Measurements from ENCODE around the gene RUVBL1.
"Not testable (repeated sequence)": the region's sequence is repeated elsewhere in the genome, so short reads cannot be mapped to it uniquely, and the experiment has no call there.

The RUVBL1 gene

DNA sequence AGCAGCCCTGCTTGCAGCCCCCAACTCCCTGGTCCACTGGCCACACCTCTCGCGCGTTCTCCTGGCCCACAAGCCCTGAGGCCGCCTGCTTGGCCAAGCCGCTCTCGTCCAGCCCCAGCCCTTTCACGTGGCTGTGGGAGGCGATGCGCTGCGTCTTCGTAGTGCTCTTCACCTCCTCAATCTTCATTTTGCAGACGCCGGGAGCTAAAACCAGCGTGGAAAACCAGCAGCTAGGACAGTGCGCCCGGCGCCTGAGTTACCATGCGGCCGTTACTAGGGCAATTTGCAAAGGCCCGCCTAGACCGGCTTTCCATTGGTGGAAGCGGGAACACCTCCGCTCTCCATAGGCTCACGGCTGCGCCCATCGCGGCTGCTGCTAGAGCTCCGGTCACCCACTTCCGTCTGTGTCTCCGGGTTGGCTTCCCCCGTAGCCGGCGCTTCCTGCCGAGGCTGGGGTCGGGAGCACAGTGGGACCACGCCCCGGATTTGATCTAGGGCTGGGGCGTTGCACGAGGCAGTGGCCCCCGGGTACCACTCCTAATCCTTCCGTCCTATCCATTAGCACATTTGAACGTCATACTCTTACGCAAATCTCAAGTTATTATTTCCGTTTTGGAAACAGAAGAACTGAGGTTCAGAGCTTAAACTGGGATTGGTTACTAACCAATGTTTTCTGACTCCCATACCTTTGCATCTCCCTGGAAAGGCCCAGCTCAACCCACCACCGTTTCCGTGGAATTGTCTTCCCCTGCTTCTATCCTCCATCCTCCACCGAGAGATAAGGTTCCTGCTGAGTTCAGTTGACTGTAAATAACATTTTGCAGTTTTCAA, at the start of gene RUVBL1:
TSS of gene RUVBL1 (minus strand) at position 275 of the 831 bp plus-strand sequence. CDS start at position 187, 88 bp downstream.
- DNase-seq: peak; percentile 99

DNA sequence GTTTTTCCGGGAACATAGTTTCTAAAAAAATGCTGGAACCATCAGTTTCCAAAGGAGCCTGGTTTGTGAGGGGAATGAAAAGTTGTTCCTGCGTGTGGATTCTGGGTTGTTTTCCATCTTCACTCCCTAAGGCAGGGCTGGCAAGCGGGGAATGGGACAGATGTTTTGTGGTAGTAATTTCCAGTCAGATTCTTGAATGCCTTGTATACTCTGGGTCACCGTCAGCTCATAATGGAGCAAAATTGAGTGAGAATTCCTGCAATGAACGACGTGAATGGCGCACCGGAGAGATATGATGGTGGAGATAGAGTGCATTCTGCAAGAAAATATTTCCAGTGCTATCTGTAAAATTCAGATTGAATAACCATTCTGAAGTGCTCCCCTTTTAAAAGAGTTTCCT, 49.6 kb upstream of the RUVBL1 start:
- DNase-seq: no peak

DNA sequence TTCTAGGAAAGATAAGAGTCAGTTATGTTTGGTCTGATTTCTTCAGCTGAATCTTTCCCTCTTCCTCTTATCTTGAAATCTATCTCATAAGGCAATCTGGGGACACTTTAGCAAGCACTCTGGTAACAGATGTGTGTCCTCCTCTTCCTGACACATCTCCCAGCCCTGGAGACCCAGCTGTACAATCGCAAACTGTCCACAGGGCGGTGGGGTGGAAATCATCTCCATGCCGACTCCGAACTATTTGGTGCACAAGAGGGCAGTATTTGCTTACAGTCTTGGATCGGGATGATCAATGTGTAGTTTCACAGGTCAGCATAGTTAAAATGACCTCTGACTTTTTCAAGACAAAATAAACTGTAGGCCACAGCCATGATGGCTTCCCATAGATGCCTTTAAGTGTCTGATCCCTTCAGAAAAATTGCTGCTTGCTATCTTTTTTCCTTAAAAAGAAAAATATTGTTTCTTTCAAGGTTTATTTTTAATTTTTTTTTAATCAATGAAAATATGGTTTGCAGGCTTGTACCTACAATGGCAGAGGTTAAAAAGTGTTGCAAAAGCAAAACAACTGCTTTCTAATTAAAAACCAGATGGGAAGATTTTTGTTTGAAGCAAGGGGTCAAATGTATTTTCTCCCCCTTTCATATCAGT, 47.4 kb upstream of the RUVBL1 start:
- DNase-seq: peak; percentile 92

DNA sequence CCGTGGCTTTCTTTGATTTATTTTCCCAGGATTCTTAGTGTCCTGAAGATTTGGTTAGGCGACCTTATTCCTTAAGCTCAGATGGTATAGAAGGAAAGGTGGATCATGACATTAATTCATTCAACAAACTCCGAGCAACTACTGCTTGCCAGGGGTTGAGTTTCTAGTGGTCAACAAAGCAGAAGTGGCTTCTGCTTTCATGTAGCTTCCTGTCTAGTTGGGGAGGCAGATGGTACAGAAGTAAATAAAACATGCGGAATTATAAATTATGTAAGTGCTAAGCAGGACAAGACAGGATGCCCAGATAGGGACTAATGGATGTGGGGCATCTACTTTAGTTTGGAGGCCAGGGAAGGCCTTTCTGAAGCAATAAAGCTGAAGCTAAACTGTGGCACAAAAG, 45.2 kb upstream of the RUVBL1 start:
- DNase-seq: no peak

- peak; percentile 74 for DNase-seq
These were observed 44.5 kb upstream of the RUVBL1 start for GRCh38 chr3:128167973-128168674.

GRCh38 chr3:128167646-128167972, 44.0 kb upstream of the RUVBL1 start:
- no peak for DNase-seq

DNA sequence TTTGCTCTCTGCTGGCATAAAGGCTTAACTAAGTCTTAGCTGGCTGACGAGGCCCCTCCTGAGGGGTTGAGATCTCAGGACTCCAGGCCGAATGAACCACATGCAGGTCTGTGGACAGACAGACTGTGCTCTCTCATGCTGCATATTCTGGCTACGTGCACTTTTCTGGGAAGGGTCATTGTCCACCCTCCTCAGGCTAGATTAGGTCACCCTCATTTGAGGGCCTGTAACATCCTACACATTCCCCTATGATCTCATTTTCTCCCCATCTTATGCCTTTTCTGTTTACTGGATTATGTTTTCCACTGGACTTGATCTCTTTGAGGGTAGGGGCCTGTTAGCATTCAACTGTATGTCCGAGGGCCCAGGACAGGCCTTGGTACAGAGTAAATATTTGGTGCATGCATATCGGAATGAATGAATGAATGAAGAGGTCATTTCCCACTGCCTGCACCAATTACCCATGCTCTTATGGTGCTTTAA, 43.4 kb upstream of the RUVBL1 start:
- peak; percentile 43 for DNase-seq

DNA sequence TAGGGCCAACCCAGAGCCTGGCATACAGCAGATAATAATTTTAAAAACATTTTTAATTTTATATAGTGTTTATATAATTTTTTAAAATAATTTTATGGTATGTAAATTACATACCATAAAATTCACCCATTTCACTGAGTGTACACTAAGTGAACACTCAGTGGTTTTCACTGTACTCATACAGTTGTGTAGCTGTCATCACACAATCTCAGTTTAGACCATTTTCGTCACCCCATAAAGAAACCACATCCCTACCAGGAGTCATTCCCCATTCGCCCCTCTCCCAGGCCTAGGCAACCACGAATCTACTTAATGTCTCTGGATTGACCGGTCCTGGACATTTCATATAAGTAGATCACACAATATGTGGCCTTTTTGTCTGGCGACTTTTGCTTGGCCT, 39.8 kb upstream of the RUVBL1 start:
- no peak for DNase-seq

DNA sequence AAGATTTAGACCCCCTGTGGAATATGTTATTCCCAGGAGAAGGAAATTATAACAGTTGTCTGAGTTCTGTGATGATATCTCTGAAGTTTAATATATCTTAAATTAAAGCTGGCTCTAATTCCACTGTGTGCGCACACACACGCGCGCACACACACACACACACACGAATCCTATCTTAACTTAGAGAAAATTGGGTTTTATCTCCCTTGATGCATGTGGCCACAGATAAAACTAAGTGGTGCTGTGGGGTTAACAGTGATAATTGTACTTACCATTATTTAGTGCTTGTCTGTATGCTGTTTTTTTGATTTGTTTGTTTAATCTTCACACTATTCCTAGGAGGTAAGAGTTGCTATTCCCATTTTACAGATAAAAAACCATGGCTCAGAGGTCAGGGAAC, 37.0 kb upstream of the RUVBL1 start:
- DNase-seq: no peak

DNA sequence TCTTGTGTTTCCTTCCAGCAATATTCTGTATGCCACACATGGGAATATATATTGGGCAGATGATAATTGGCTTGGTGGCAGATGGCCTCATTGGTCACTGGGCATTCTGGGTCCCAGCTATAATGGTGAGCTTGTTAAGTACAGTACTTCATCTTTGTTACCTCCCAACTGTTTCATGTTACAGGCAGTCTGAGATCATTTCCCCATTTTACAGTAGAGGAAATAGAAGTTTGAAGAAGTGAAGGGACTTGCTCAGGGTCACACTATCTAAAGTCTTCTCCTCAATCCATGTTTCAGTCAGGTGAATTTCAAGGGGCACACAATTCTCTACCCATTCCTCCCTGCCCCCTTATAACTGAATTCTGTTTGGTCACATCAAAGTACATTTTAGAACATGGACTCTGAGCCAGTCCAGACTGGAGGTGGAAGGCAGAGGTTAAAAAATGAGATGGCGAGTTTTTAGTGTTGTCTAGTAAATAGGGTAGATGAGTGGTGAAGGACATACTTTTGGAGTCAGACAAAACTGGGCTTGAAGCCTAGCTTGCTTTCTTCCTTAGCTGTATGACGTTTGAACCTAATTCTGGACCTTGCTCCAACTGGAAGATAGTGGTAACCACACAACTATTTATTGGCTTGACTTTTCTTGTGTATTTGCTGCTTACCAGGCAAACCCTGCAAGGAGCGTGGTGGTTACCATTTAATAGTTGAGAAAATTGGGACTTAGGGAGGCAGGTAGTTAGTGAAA, 32.2 kb upstream of the RUVBL1 start:
- DNase-seq: no peak

- not testable (repeated sequence) for DNase-seq
These were observed 30.7 kb upstream of the RUVBL1 start for GRCh38 chr3:128154354-128154753.

DNA sequence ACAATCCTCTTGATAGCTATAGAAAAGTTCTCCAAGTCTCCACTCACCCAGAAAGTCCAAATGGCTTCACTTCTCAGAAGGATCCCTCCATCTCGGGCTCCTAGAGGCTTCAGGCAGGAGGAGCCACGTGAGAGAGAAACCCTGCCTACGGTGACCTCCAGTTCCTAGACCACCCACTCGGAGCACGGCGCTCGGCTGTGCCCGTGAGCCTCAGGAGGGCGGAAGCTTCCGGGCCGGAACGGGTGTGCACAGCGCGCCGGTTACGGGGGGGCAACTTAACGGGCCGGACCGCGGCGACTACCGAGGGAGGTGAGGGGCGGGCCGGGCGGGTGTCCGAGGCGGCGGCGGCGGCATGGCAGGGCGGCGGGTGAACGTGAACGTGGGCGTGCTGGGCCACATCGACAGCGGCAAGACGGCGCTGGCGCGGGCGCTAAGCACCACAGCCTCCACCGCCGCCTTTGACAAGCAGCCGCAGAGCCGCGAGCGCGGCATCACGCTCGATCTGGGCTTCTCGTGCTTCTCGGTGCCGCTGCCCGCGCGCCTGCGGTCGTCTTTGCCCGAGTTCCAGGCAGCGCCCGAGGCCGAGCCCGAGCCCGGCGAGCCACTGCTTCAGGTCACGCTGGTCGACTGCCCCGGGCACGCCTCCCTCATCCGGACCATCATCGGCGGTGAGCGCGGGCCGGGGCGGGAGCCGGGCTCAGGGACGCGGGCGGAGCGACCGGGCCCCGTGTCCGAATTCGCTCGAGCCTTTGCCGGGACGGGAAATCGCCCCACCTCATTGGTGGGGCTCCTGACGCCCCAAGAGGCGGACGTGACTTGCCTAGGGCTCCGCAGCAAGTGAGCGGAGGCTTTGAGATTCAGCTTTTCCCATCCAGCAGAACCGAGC, 29.8 kb upstream of the RUVBL1 start, which contains the start of gene EEFSEC:
TSS of gene EEFSEC (plus strand) at position 326 of the 886 bp plus-strand sequence. CDS start at position 353, 27 bp downstream.
- DNase-seq: peak; percentile 90

- DNase-seq: no peak
These were observed 29.0 kb upstream of the RUVBL1 start for GRCh38 chr3:128152419-128153155.

- no peak for DNase-seq
These were observed 28.2 kb upstream of the RUVBL1 start for GRCh38 chr3:128151758-128152274.

DNA sequence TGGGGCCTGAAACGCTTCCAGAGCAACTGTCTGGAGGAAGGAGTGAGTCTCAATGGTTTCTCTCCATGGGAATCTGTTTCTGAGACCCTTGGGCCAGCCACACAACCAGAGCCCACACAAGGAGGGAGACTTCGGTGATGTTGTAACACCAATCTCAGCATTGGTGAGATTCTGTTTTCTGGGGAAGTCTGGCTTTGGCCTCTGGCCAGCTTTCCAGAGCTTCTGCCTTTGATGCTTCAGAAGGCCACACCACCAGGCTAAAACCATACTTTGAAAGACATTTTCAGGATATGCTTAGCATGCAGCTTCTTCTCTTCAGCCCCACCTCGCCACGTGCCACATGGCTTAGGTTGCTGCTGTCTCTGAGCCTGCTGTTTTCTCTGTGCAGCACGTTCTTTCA, 26.0 kb upstream of the RUVBL1 start:
- no peak for DNase-seq

DNA sequence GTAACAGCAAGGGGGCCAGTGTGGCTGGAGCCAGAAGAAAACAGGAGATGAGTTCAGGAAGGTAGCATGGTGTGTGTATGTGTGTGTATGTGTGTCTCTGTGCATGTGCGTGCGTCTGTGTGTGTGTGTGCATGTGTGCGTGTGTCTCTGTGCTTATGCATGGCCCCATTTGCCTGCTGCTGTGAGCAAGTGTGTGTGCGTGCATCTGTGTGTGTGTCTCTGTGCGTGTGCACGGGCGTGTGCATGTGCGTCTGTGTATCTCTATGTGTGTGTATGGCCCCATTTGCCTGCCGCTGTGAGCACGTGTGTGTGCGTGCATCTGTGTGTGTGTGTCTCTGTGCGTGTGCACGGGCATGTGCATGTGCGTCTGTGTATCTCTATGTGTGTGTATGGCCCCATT, 22.6 kb upstream of the RUVBL1 start:
- DNase-seq: no peak

DNA sequence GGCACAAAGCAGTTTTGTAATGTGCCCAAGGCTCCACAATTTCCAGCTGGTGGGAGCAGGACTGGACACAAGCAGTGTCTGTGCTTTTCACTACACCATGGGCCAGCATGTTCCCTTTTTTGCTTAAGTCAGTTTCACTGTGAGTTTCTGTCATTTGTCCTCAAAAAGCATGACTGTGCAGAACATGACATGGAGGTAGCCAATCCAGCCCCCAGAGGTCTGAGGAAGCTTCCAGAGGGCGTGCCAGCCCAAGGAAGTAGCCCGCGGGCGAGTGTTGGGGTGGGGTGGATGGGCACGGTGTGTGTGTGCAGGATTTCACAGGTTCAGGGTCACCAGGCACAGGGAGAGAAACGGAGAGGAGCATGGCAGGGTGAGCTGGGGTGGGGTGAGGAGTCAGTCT, 21.7 kb upstream of the RUVBL1 start:
- no peak for DNase-seq

DNA sequence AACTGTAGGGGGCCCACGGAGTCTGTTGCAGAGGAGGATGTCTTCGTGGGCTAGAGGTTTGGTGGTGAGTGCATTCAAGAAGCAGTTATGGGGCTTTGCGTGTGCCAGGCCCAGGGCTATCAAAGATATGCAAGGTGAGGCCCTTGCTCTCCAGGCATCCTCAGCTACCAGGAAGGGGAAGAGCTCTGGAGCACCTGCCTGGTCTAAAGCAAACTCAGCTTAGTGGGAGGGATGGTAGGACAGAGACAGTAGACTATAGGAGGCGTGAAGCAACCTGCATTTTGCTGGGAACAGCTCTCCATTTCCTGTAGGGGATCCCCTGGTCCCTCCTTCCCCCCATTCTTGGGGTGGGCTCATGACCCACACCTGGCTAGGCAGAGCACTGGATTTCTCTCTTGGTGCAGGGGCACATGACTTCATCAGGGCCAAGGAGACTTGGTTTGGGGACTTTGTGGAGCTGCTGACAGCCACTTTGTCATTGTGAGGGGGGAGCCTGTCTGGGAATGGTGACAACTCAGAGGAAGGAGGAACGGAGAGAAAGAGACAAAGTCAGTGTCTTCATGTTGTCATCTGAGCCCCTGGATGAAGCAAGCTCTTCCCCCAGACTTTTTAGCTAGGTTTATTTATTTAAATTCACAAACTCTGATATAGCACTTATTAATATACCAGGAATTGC, 21.0 kb upstream of the RUVBL1 start:
- DNase-seq: no peak

- DNase-seq: no peak
These were observed 19.9 kb upstream of the RUVBL1 start for GRCh38 chr3:128143496-128143895.

- peak; percentile 38 for DNase-seq
These were observed 9.8 kb upstream of the RUVBL1 start for GRCh38 chr3:128133273-128133883.
